H1 (cell line): ENCODE results near the gene STX10. TPM values are rescaled to one million over a fixed set of nuclear protein-coding genes. Genes with fewer than 3 reads are reported as not detected.

Source experiments
- CTCF ChIA-PET: fragments of 300-600 bp; sonication (Branson Sonifier 250); formaldehyde crosslinking; loops from one replicate; lab custom pipeline; 2021; ENCODE audit not compliant: partially characterized antibody; lab: Charles Lee
- POLR2A ChIA-PET: fragments of 300-600 bp; sonication (Branson Sonifier 250); formaldehyde crosslinking; loops from one replicate; lab custom pipeline; 2021; ENCODE audit warnings: inconsistent platforms; ENCODE audit not compliant: partially characterized antibody; lab: Charles Lee
- DNase-seq, 2 experiments: peaks; one replicate each; pipeline versions ENCODE4 v3.0.0 to v3.0.0-alpha.2; 2010 to 2022; ENCODE audit warnings: low spot score in 2 of 2, low read depth in 1 of 2, mixed read lengths in 1 of 2
- FAIRE-seq: peaks from 2 replicates; lab custom pipeline; 2011; peaks lifted over from hg19 to GRCh38; lab: Jason Lieb, UNC
- H2AFZ ChIP-seq: 2 replicates; pipeline ENCODE4 v1.8.1; 2012; ENCODE audit warnings: low read length, inconsistent platforms
- H2AK5ac ChIP-seq: 2 replicates; pipeline ENCODE4 v1.6.1; 2013; ENCODE audit warnings: low read depth, low read length
- H2BK120ac ChIP-seq: replicated peaks from 2 replicates; pipeline ENCODE3; 2013; ENCODE audit warnings: low read depth, low read length, inconsistent platforms
- H2BK12ac ChIP-seq: 2 replicates; pipeline ENCODE4 v1.6.1; 2013; ENCODE audit warnings: low read depth, low read length
- H2BK15ac ChIP-seq: 2 replicates; pipeline ENCODE4 v1.6.1; 2013; ENCODE audit warnings: low read length
- H2BK20ac ChIP-seq: 2 replicates; pipeline ENCODE4 v1.6.1; 2013; ENCODE audit warnings: low read length
- H2BK5ac ChIP-seq: 2 replicates; pipeline ENCODE4 v1.6.1; 2013; ENCODE audit warnings: low read depth, low read length
- H3K14ac ChIP-seq: 2 replicates; pipeline ENCODE4 v1.6.1; 2013; ENCODE audit warnings: inconsistent platforms; ENCODE audit not compliant: insufficient read length
- H3K18ac ChIP-seq: 2 replicates; pipeline ENCODE4 v1.6.1; 2013; ENCODE audit warnings: low read length; ENCODE audit errors: extremely low read depth
- H3K23ac ChIP-seq: 2 replicates; pipeline ENCODE4 v1.6.1; 2013; ENCODE audit warnings: inconsistent platforms; ENCODE audit not compliant: insufficient read length
- H3K23me2 ChIP-seq: 2 replicates; pipeline ENCODE4 v1.6.1; 2013; ENCODE audit warnings: low read depth, low read length
- H3K27ac ChIP-seq: 2 replicates; pipeline ENCODE4 v1.6.1; 2011; ENCODE audit warnings: low read depth, low read length, inconsistent platforms
- H3K27me3 ChIP-seq, 4 experiments: replicated peaks in 1 of 4; 1 replicate in 1 of 4; 2 replicates in 3 of 4; pipeline versions ENCODE4 v1.6.1 to v1.8.1; 2011 to 2013; ENCODE audit warnings: low read length in 3 of 4, mild to moderate bottlenecking in 3 of 4, inconsistent platforms in 2 of 4, mixed read lengths in 2 of 4, moderate library complexity in 1 of 4; ENCODE audit not compliant: control insufficient read depth in 3 of 4, insufficient read depth in 3 of 4; ENCODE audit errors: extremely low read depth in 1 of 4
- H3K36me3 ChIP-seq, 4 experiments: 2 replicates each; pipeline versions ENCODE4 v1.6.1 to v1.8.1; 2011 to 2013; ENCODE audit warnings: mild to moderate bottlenecking in 4 of 4, low read length in 3 of 4, moderate library complexity in 2 of 4, control low read depth in 1 of 4, inconsistent platforms in 1 of 4; ENCODE audit not compliant: insufficient read depth in 4 of 4, control insufficient read depth in 2 of 4
- H3K4ac ChIP-seq: replicated peaks from 2 replicates; pipeline ENCODE3; 2013; ENCODE audit warnings: low read length, low read depth, mixed read lengths, inconsistent platforms; ENCODE audit not compliant: insufficient read length
- H3K4me1 ChIP-seq, 4 experiments: replicated peaks in 1 of 4; 1 replicate in 1 of 4; 2 replicates in 3 of 4; pipeline versions ENCODE4 v1.6.1 to v1.8.1; 2011 to 2013; ENCODE audit warnings: low read length in 3 of 4, inconsistent platforms in 2 of 4, mixed read lengths in 1 of 4; ENCODE audit not compliant: insufficient read depth in 4 of 4, control insufficient read depth in 3 of 4
- H3K4me2 ChIP-seq, 2 experiments: 2 replicates each; pipeline versions ENCODE4 v1.6.1 to v1.8.1; 2011 to 2013; ENCODE audit warnings: low read depth in 2 of 2, low read length in 2 of 2, control low read depth in 1 of 2, inconsistent platforms in 1 of 2, mild to moderate bottlenecking in 1 of 2; ENCODE audit not compliant: insufficient read depth in 1 of 2
- H3K4me3 ChIP-seq, 4 experiments: fragments of 200-600, 300-600 bp in 1 of 4; sonication (generic), shearing (Covaris generic), sonication (Bioruptor Twin) in 1 of 4; 2 replicates each; pipeline versions ENCODE4 v1.5.1 to v1.8.1; 2011 to 2016; ENCODE audit warnings: low read length in 4 of 4, low read depth in 3 of 4, control low read depth in 2 of 4, inconsistent platforms in 2 of 4, mild to moderate bottlenecking in 2 of 4, mixed read lengths in 1 of 4, moderate library complexity in 1 of 4; ENCODE audit not compliant: insufficient read depth in 2 of 4; ENCODE audit errors: extremely low read depth in 1 of 4
- H3K56ac ChIP-seq: replicated peaks from 2 replicates; pipeline ENCODE3; 2013; ENCODE audit warnings: low read depth, mild to moderate bottlenecking, mixed read lengths, low read length, inconsistent platforms; ENCODE audit not compliant: insufficient read length
- H3K79me1 ChIP-seq: 2 replicates; pipeline ENCODE4 v1.6.1; 2013; ENCODE audit warnings: low read depth, low read length, control low read depth
- H3K79me2 ChIP-seq, 2 experiments: 2 replicates each; pipeline versions ENCODE4 v1.6.1 to v1.8.1; 2012 to 2013; ENCODE audit warnings: low read length in 2 of 2, mild to moderate bottlenecking in 2 of 2, inconsistent platforms in 1 of 2; ENCODE audit not compliant: insufficient read depth in 2 of 2, control insufficient read depth in 1 of 2
- H3K9ac ChIP-seq, 4 experiments: replicated peaks in 1 of 4; 1 replicate in 1 of 4; 2 replicates in 3 of 4; pipeline versions ENCODE4 v1.6.1 to v1.8.1; 2011 to 2013; ENCODE audit warnings: low read depth in 3 of 4, low read length in 3 of 4, control low read depth in 2 of 4, mild to moderate bottlenecking in 2 of 4, moderate library complexity in 2 of 4, inconsistent platforms in 1 of 4; ENCODE audit errors: extremely low read depth in 1 of 4
- H3K9me3 ChIP-seq, 2 experiments: 2 replicates each; pipeline versions ENCODE4 v1.6.1 to v1.8.1; 2012 to 2013; ENCODE audit warnings: mild to moderate bottlenecking in 2 of 2, moderate library complexity in 2 of 2, control low read depth in 1 of 2, inconsistent platforms in 1 of 2, low read depth in 1 of 2, low read length in 1 of 2, mixed read lengths in 1 of 2; ENCODE audit not compliant: insufficient read depth in 2 of 2
- H4K20me1 ChIP-seq, 2 experiments: replicated peaks in 1 of 2; 2 replicates each; pipeline versions ENCODE3 to v1.8.1; 2011 to 2013; ENCODE audit warnings: inconsistent platforms in 2 of 2, low read length in 2 of 2, mild to moderate bottlenecking in 1 of 2; ENCODE audit not compliant: insufficient read depth in 2 of 2, control insufficient read depth in 1 of 2
- H4K5ac ChIP-seq: 2 replicates; pipeline ENCODE4 v1.6.1; 2013; ENCODE audit warnings: low read length, low read depth, mixed read lengths, inconsistent platforms; ENCODE audit not compliant: insufficient read length
- H4K8ac ChIP-seq: 2 replicates; pipeline ENCODE4 v1.8.0; 2013; ENCODE audit warnings: mild to moderate bottlenecking, moderate library complexity, low read length, inconsistent platforms; ENCODE audit not compliant: insufficient read depth; ENCODE audit errors: extremely low read depth
- H4K91ac ChIP-seq: replicated peaks from 2 replicates; pipeline ENCODE3; 2013; ENCODE audit warnings: low read length, mixed read lengths, inconsistent platforms; ENCODE audit not compliant: insufficient read length
- ASH2L ChIP-seq: fragments of 200-600, 300-600 bp; sonication (generic); IDR thresholded peaks from one replicate; pipeline ENCODE4 v1.7.1; 2017; ENCODE audit warnings: low read length
- CBX5 ChIP-seq: fragments of 300-800, 300-1000 bp; sonication (generic); IDR thresholded peaks from 2 replicates; pipeline ENCODE4 v1.7.1; 2016; ENCODE audit warnings: antibody characterized with exemption, low read length, low read depth
- CHD1 ChIP-seq: IDR thresholded peaks from 2 replicates; pipeline ENCODE4 v1.6.1; 2012; ENCODE audit warnings: low read depth, low read length, improper control_type of control experiment
- CTBP2 ChIP-seq: IDR thresholded peaks from 2 replicates; pipeline ENCODE4 v1.7.0; 2011; ENCODE audit warnings: borderline replicate concordance, mild to moderate bottlenecking, moderate library complexity, mixed read lengths, low read length; ENCODE audit not compliant: insufficient read depth, insufficient read length
- EZH2 ChIP-seq: fragments of 200-600 bp; sonication (generic); IDR thresholded peaks from 2 replicates; pipeline ENCODE4 v1.7.1; 2012; ENCODE audit warnings: low read depth, mild to moderate bottlenecking, moderate library complexity, low read length, inconsistent platforms; ENCODE audit not compliant: severe bottlenecking
- MAFK ChIP-seq: IDR thresholded peaks from 2 replicates; pipeline ENCODE4 v1.6.1; 2012; ENCODE audit warnings: low read depth, mild to moderate bottlenecking, improper control_type of control experiment, low read length
- POLR2AphosphoS5 ChIP-seq: IDR thresholded peaks from 2 replicates; pipeline ENCODE4 v1.6.1; 2011; ENCODE audit warnings: low read depth, low read length
- RNF2 ChIP-seq: fragments of 200-900, 300-1000 bp; sonication (generic); IDR thresholded peaks from 2 replicates; pipeline ENCODE4 v1.7.1; 2016; ENCODE audit warnings: borderline replicate concordance, low read depth, mild to moderate bottlenecking, antibody characterized with exemption, low read length; ENCODE audit not compliant: poor library complexity, severe bottlenecking; ENCODE audit errors: missing control alignments
- TCF12 ChIP-seq: IDR thresholded peaks from 2 replicates; pipeline ENCODE4 v1.6.1; 2011; ENCODE audit warnings: low read depth, mild to moderate bottlenecking, low read length
- WGBS, 2 experiments: shearing (Covaris generic) in 1 of 2; methylation state at CpG; one replicate each; pipeline versions ENCODE4 v1.1.6 to v1.1.7; 2013 to 2015; ENCODE audit warnings: low lambda C conversion rate in 2 of 2, mixed read lengths in 2 of 2, inconsistent platforms in 1 of 2, low coverage in 1 of 2, missing lambda C conversion rate in 1 of 2; ENCODE audit not compliant: insufficient replicate concordance in 2 of 2, insufficient coverage in 1 of 2, insufficient read length in 1 of 2; ENCODE audit errors: extremely low coverage in 1 of 2, missing lambda C conversion rate in 1 of 2; 5-methylcytosine and 5-hydroxymethylcytosine counted together
- polyA plus RNA-seq, 7 experiments: library from polyadenylated mRNA; depleted of rRNA in 3 of 7; stranded (reverse) in 5 of 7; unstranded in 2 of 7; fragments of >200 nt in 5 of 7; fragments of 200-250 nt in 2 of 7; gene quantifications; 1 replicate in 5 of 7; 2 replicates in 1 of 7; 4 replicates in 1 of 7; pipeline versions ENCODE4 v1.2.1 to v1.2.3, GENCODE V29; 2011 to 2013; ENCODE audit warnings: missing spikeins in 2 of 7, mixed read lengths in 2 of 7
- total RNA-seq: library from RNA; stranded (reverse); fragmentation: NEBNext Ultra II Directional; extraction: Animal tissue kit (Norgen Biotek cat#: 25700); gene quantifications from 2 replicates; pipeline ENCODE4 v1.2.1, GENCODE V29; 2021

The STX10 gene
- total and polyA plus RNA-seq, 2 of the 8 experiments (the other 6 are each of a cell fraction or from before 2014, with no cell fraction given), result 53.0 to 80.1 TPM

DNA sequence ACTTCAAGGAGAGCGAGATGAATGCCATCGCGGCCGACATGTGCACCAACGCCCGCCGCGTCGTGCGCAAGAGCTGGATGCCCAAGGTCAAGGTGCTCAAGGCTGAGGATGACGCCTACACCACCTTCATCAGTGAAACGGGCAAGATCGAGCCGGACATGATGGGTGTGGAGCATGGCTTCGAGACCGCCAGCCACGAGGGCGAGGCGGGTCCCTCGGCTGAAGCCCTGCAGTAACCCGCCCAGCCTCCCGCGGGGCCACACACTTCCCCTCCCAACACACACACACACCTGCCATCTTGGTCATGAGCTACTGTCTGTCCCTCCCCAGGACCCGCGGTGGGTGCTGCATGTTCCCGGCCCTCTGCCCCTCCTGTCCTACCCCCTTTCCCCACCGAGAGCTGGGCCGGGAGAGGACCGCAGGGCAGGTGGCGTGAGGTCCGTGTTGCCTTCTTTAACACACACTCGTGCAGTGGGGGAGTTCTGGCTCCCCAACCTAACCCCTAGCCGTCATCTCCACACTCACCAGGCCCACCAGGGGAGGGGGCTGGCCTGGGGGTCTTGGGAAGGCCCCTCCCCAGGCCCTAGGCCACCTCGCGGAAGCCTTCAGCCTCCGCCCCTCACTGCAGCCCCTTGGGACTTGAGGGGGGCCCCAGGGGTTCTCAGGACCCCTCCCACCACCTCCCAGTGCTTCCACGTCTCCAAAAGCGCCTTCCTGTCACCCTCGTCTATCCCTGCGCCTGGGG, 11.8 kb downstream of the STX10 start:
- H2BK120ac ChIP-seq, result no peak overlapping the region
- H3K36me3 ChIP-seq, result peaks cover 7 to 58% (median 36%) of the 10 kb centered on the region in 4 experiments
- no peak overlapping the region for H3K4ac ChIP-seq
- no peak for FAIRE-seq
- H3K4me2 ChIP-seq, result no peak overlapping the region
- no peak overlapping the region for H2BK15ac ChIP-seq
- peaks cover 0 to 8% (median 4%) of the 10 kb centered on the region in 4 experiments; a peak in 3 of 7 replicates for H3K4me1 ChIP-seq
- ChIA-PET POLR2A (interaction anchor here (0.8 to 14.8 kb wide), 8 partner anchors 9 to 42 kb away, joined by 3 to 228 read pairs (median 5); partner anchors contain the start of genes IER2, NACC1, STX10 and TRMT1), CTCF (interaction anchor here (0.6 to 1.9 kb wide), 3 partner anchors 11 to 44 kb away, joined by 3 to 4 read pairs (median 4); no protein-coding TSS in a partner anchor)
- H4K8ac ChIP-seq, result no peak overlapping the region
- peaks cover 25 to 40% of the 10 kb centered on the region in 2 experiments for H4K20me1 ChIP-seq
- H3K79me2 ChIP-seq, result peaks cover 0 to 18% of the 10 kb centered on the region in 2 experiments; a peak in 2 of 4 replicates
- H3K27me3 ChIP-seq, result no peaks in the 10 kb centered on the region
- WGBS, 2 experiments, result 94% methylated on average over 38 of the region's 40 CpGs; no CpG with 5 or more reads in 1 of the 2 experiments
- H2BK5ac ChIP-seq, result no peak overlapping the region; the same call in 1 of the 2 replicates
- H4K91ac ChIP-seq, result no peak overlapping the region
- no peak overlapping the region for H3K14ac ChIP-seq
- no peak overlapping the region for H3K27ac ChIP-seq
- peaks cover 12% of the 10 kb centered on the region for H3K79me1 ChIP-seq
- H3K9me3 ChIP-seq, result no peaks in the 10 kb centered on the region
- H3K4me3 ChIP-seq, result no peak overlapping the region
- no peak overlapping the region for H2BK20ac ChIP-seq
- H3K56ac ChIP-seq, result no peak overlapping the region
- H2AK5ac ChIP-seq, result no peak overlapping the region
- TF ChIP-seq EZH2 (no peak), RNF2 (no peak), MAFK (no peak), CTBP2 (no peak), ASH2L (no peak), CBX5 (no peak), POLR2AphosphoS5 (no peak), TCF12 (no peak), CHD1 (no peak)
- DNase-seq, result no peak
- H3K9ac ChIP-seq, result no peak overlapping the region
- H3K23ac ChIP-seq, result no peak overlapping the region
- H3K18ac ChIP-seq, result no peak overlapping the region
- H4K5ac ChIP-seq, result no peak overlapping the region
- H2BK12ac ChIP-seq, result no peak overlapping the region
- no peak overlapping the region for H2AFZ ChIP-seq
- no peaks in the 10 kb centered on the region; the same call in 1 of the 2 replicates for H3K23me2 ChIP-seq
